SK-N-MC (cell line): ENCODE results near the gene JAZF1.

Experiments
- DNase-seq: peaks from one replicate; pipeline ENCODE4 v3.0.0-alpha.2; 2011; ENCODE audit warnings: low read depth, low spot score
- H3K27ac ChIP-seq: fragments of 200-600 bp; sonication (generic); 2 replicates; pipeline ENCODE4 v1.5.1; 2016; ENCODE audit warnings: mixed run types
- H3K36me3 ChIP-seq: fragments of 200-600 bp; sonication (generic); 2 replicates; pipeline ENCODE4 v1.6.1; 2017; ENCODE audit warnings: antibody characterized with exemption, low read length, mixed read lengths; ENCODE audit not compliant: insufficient read depth
- H3K4me3 ChIP-seq: fragments of 200-600 bp; sonication (generic); 2 replicates; pipeline ENCODE4 v1.5.1; 2016
- H3K9ac ChIP-seq: fragments of 200-600 bp; sonication (generic); 2 replicates; pipeline ENCODE4 v1.8.0; 2017; ENCODE audit warnings: mixed run types, mixed read lengths; ENCODE audit not compliant: insufficient read length
- H3K9me3 ChIP-seq: fragments of 200-600 bp; sonication (generic); 2 replicates; pipeline ENCODE4 v1.6.1; 2017; ENCODE audit warnings: low read depth, mild to moderate bottlenecking, antibody characterized with exemption, low read length, moderate library complexity, mixed read lengths
- EZH2 ChIP-seq: fragments of 200-600 bp; sonication (generic); IDR thresholded peaks from one replicate; pipeline ENCODE4 v1.6.1; 2017; ENCODE audit warnings: antibody characterized with exemption
- FOXP2 ChIP-seq: optimal IDR thresholded peaks from 2 replicates; pipeline ENCODE3; 2011; ENCODE audit warnings: mild to moderate bottlenecking, moderate library complexity; ENCODE audit not compliant: insufficient read depth; ENCODE audit errors: extremely low read length, control extremely low read depth
- POLR2AphosphoS5 ChIP-seq: IDR thresholded peaks from 2 replicates; pipeline ENCODE4 v1.6.1; 2012; ENCODE audit warnings: mild to moderate bottlenecking, low read depth, low read length, borderline replicate concordance

The JAZF1 gene

DNA sequence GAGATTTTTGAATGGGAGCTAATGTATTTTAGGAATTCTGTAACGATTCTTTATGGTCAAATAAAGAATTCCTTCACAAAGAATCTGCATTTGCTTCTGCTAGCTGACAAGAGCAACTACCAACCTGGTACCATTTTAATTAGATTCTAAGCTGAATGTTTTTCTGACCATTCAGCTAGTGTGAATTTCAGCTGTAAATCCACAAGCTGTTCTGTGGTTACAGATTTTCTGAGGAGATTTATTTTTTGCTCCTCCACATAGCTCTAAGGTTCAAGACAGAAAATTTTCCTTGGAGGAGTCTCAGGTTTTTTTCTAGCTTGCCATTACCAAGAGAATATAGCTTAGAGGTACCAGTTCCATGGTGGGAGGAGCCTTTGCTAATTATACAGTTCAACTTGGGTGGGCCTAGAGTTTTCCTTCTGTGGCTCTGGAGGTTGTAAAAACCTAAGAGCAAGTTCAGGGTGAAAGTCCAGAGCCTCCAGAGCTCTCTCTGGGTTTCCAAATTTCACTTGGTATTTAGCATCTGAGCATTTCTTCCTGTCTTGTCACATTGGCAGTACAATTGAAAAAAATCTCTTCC, 120.1 kb downstream of the JAZF1 start:
- H3K36me3 ChIP-seq = no peaks in the 10 kb centered on the region
- H3K4me3 ChIP-seq = no peak overlapping the region
- H3K9ac ChIP-seq = no peak overlapping the region
- H3K9me3 ChIP-seq = no peaks in the 10 kb centered on the region
- no peak for TF ChIP-seq FOXP2
- no peak for TF ChIP-seq POLR2AphosphoS5
- no peak for TF ChIP-seq EZH2
- no peak overlapping the region for H3K27ac ChIP-seq
- no peak for DNase-seq

DNA sequence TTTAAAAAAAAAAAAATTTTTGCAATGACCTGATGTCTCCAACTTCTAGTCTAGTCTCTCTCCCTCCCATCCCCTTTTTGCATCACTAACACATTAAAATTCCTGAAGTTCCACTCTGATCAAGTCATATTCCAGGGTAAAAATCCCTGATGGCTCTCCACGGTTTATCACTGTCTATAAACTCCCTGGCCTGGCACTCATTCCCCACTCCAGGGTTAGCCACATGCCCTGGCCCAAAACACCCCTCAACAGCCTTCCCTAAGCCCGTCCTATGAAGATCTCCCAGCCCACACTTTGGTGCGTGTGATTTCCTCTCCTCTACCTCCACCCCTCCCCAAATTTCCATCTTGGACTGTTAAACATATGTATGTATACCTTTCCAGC, 125.4 kb downstream of the JAZF1 start:
- DNase-seq = no peak
- TF ChIP-seq POLR2AphosphoS5 (no peak), FOXP2 (no peak), EZH2 (no peak)
- Histone ChIP-seq H3K4me3 (no peak overlapping the region), H3K27ac (no peak overlapping the region), H3K9ac (no peak overlapping the region), H3K36me3 (no peaks in the 10 kb centered on the region), H3K9me3 (no peaks in the 10 kb centered on the region)

GRCh38 chr7:28054531-28055160, 125.9 kb downstream of the JAZF1 start:
- H3K4me3 ChIP-seq = no peak overlapping the region
- no peak for DNase-seq
- no peaks in the 10 kb centered on the region for H3K9me3 ChIP-seq
- H3K9ac ChIP-seq = no peak overlapping the region
- H3K36me3 ChIP-seq = no peaks in the 10 kb centered on the region
- no peak for TF ChIP-seq EZH2
- TF ChIP-seq FOXP2 = no peak
- no peak for TF ChIP-seq POLR2AphosphoS5
- H3K27ac ChIP-seq = no peak overlapping the region

GRCh38 chr7:28052933-28053332, 127.7 kb downstream of the JAZF1 start:
- Histone ChIP-seq H3K4me3 (no peak overlapping the region), H3K27ac (no peak overlapping the region), H3K9ac (no peak overlapping the region), H3K36me3 (no peaks in the 10 kb centered on the region), H3K9me3 (no peaks in the 10 kb centered on the region)
- DNase-seq = no peak
- TF ChIP-seq FOXP2 (no peak), POLR2AphosphoS5 (no peak), EZH2 (no peak)

GRCh38 chr7:28048694-28049093, 131.9 kb downstream of the JAZF1 start:
- TF ChIP-seq EZH2 (no peak), FOXP2 (no peak), POLR2AphosphoS5 (no peak)
- no peak for DNase-seq
- H3K4me3 ChIP-seq = no peak overlapping the region
- no peak overlapping the region for H3K27ac ChIP-seq
- no peak overlapping the region for H3K9ac ChIP-seq
- H3K9me3 ChIP-seq = no peaks in the 10 kb centered on the region
- no peaks in the 10 kb centered on the region for H3K36me3 ChIP-seq

DNA sequence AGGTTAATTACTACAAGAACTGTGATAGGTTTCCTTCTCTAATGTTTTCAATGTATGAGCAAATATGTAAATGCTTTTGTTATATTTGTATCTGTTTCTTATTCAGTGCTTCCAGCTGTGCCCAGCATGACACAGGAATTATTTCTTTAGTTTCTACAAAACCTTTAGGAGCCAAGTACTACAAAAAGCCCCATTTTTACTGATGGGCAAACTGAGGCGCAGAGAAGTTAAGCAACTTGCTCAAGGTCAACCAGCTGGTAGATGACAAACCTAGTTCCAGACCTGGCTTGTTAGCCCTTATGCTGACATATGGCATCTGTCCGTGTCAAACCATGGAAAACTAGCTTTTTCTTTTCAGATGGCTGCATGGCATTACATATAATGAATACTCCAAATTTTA, 134.6 kb downstream of the JAZF1 start:
- TF ChIP-seq FOXP2 (no peak), POLR2AphosphoS5 (no peak)
- Histone ChIP-seq H3K36me3 (no peaks in the 10 kb centered on the region), H3K9ac (no peak overlapping the region), H3K27ac (no peak overlapping the region), H3K9me3 (no peaks in the 10 kb centered on the region), H3K4me3 (no peak overlapping the region)
- DNase-seq = no peak

DNA sequence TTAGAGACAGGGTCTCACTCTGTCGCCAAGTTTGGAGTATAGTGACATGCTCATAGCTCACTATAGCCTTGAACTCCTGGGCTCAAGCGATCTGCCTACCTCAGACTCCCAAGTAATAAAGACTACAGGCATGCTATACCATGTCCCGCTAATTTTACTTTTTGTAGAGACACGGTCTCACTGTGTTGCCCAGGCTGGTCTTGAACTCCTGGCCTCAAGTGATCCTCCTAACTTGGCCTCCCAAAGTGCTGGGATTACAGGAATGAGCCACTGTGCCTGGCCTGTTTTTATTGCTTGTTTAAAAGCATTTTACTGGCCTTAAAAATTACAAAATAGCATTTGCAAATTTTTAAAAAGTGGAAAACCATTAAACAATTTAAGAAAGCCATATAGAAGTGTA, 135.0 kb downstream of the JAZF1 start:
- TF ChIP-seq POLR2AphosphoS5 (no peak), FOXP2 (no peak), EZH2 (no peak)
- H3K36me3 ChIP-seq = no peaks in the 10 kb centered on the region
- H3K9ac ChIP-seq = no peak overlapping the region
- no peak for DNase-seq
- no peak overlapping the region for H3K4me3 ChIP-seq
- no peak overlapping the region for H3K27ac ChIP-seq
- no peaks in the 10 kb centered on the region for H3K9me3 ChIP-seq

GRCh38 chr7:28044825-28045224, 135.8 kb downstream of the JAZF1 start:
- H3K27ac ChIP-seq = no peak overlapping the region
- DNase-seq = no peak
- no peak for TF ChIP-seq EZH2
- TF ChIP-seq FOXP2 = no peak
- TF ChIP-seq POLR2AphosphoS5 = no peak

DNA sequence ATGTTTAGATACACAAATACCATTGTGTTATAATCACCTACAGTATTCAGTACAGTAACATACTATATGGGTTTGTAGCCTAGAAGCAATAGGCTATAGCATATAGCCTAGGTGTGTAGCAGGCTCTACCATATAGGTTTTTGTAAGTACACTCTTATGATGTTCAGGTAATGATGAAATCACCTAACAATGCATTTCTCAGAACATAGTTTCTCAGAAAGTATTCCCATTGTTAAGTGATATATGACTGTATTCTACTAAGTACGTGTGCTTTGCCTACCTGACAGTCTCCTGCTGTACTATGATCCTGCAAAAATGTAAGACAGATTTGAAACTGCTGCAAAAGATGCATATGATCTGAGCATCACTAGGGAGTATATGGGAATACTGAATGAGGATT, 137.9 kb downstream of the JAZF1 start:
- H3K9ac ChIP-seq = no peak overlapping the region
- H3K9me3 ChIP-seq = no peaks in the 10 kb centered on the region
- no peak overlapping the region for H3K27ac ChIP-seq
- no peak for DNase-seq
- H3K4me3 ChIP-seq = no peak overlapping the region
- TF ChIP-seq POLR2AphosphoS5 (no peak), EZH2 (no peak), FOXP2 (no peak)
- H3K36me3 ChIP-seq = no peaks in the 10 kb centered on the region

More at GRCh38 chr7:28044825-28045224, 135.8 kb downstream of the JAZF1 start:
- Histone ChIP-seq H3K9me3 (no peaks in the 10 kb centered on the region), H3K9ac (no peak overlapping the region), H3K4me3 (no peak overlapping the region), H3K36me3 (no peaks in the 10 kb centered on the region)
